ENCODE measurements around the gene OR4Q3. TPM values are rescaled to one million over a fixed set of nuclear protein-coding genes. Genes with fewer than 3 reads are reported as not detected.
"Not testable (repeated sequence)": the region's sequence is repeated elsewhere in the genome, so short reads cannot be mapped to it uniquely, and the experiment has no call there.

Gene OR4Q3
- polyA plus RNA-seq, 3 donors from 2014 or later = not detected

GRCh38 chr14:19796520-19797108, 53.2 kb downstream of the OR4Q3 start:
- not testable (repeated sequence) for H3K27ac Mint-ChIP-seq; H3K4me1 Mint-ChIP-seq; H3K36me3 Mint-ChIP-seq; H3K27me3 Mint-ChIP-seq (ENCODE audit: low read depth in 3 of 3); H3K4me3 Mint-ChIP-seq; DNase-seq
- H3K9me3 Mint-ChIP-seq = peaks cover 2 to 14% (median 5%) of the 10 kb centered on the region in 6 donors

Other genes with a start within 250 kb of the OR4Q3 start
- gene OR11H2, start 29.7 kb upstream of the OR4Q3 start, polyA plus RNA-seq = not detected
- gene OR4M1, start 29.9 kb downstream of the OR4Q3 start, polyA plus RNA-seq = not detected
- gene OR4N2, start 60.2 kb downstream of the OR4Q3 start, polyA plus RNA-seq = not detected
- not detected for gene OR4K2, start 131.6 kb downstream of the OR4Q3 start, polyA plus RNA-seq
- not detected for gene OR4K5, start 177.0 kb downstream of the OR4Q3 start, polyA plus RNA-seq
- not detected for gene OR4K1, start 187.3 kb downstream of the OR4Q3 start, polyA plus RNA-seq
- not detected for gene OR4K15, start 232.0 kb downstream of the OR4Q3 start, polyA plus RNA-seq